ENCODE measurements around the gene POC1A. TPM values are rescaled to one million over a fixed set of nuclear protein-coding genes. Genes with fewer than 3 reads are reported as not detected.
A peak's percentile ranks its signal among the peaks of the same experiment; 100 is the strongest.

The POC1A gene
- polyA plus RNA-seq, 1 of the 3 experiments (the other 2 are of a cell fraction) = 11.7 TPM

DNA sequence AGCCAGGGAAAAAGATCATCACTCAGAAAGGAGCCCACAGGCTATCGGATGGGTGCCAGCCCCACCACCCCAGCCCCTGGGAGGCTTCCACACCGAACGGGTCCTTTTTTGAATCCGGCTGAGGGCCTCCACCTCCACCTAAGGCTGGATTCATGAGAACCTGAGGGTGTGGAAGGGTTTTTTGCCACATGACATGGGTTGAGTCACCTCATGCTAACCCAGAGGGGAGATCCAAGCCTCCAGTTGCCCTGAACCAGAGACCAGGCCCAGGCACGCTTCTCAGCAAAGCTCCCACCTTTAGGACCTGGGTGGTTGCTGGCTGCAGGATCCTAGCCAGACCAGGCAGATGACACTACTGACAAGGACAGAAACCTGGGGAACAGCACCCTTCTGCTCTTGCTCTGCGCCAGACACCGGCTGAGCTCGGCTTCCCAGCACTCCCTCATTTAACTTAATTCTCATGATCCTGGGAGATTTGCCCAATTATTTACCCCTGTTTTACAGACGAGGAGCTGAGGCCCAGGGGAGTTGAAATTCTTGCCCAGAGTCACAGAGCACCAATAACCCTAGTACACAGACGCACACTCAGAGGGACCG is 123.4 kb downstream of the POC1A start:
- no peaks in the 10 kb centered on the region for H3K36me3 ChIP-seq (replicated peaks in 1 of 2; ENCODE audit: control insufficient read depth in 1 of 2, insufficient read depth in 2 of 2, low read length in 1 of 2)
- POLR2A ChIA-PET = interaction anchor here (0.9 to 9.4 kb wide), 17 partner anchors 8 to 210 kb away, joined by 3 to 218 read pairs (median 4); partner anchors contain the start of genes DUSP7 and RPL29

More for the DNA sequence above, 123.4 kb downstream of the POC1A start:
- Histone ChIP-seq H3K9me2 (no peaks in the 10 kb centered on the region), H3K27me3 (ENCODE audit: insufficient read depth) (no peaks in the 10 kb centered on the region), H3K9ac (no peak overlapping the region), H3F3A (replicated peaks; ENCODE audit: insufficient read depth) (no peaks in the 10 kb centered on the region), H3K79me2 (ENCODE audit: insufficient read depth) (no peaks in the 10 kb centered on the region), H3K4me2 (no peak overlapping the region), H4K20me1 (ENCODE audit: insufficient read depth) (no peaks in the 10 kb centered on the region), H3K4me1 (ENCODE audit: control insufficient read depth in 1 of 2, insufficient read depth in 2 of 2, low read depth in 1 of 2, low read length in 1 of 2) (peaks cover 0 to 83% of the 10 kb centered on the region in 2 experiments; a peak in 2 of 4 replicates), H3K9me3 (no peaks in the 10 kb centered on the region), H2AFZ (ENCODE audit: low read depth) (no peak overlapping the region), H3K4me3 (ENCODE audit: low read depth in 2 of 2, low read length in 1 of 2) (no peak overlapping the region), H3K27ac (ENCODE audit: low read depth in 2 of 2, low read length in 1 of 2) (peak overlapping the region in 1 of 2 experiments; percentile 100; a peak in 2 of 4 replicates)
- TF ChIP-seq FOSL2 (IDR thresholded peaks at IDR 0.05; ENCODE audit: borderline replicate concordance, low read depth) (no peak), CHD2 (IDR thresholded peaks at IDR 0.05; ENCODE audit: low read length, partially characterized antibody) (peak; percentile 74), RFX5 (IDR thresholded peaks at IDR 0.05; ENCODE audit: low read length) (no peak), POLR2AphosphoS5 (IDR thresholded peaks at IDR 0.05; ENCODE audit: low read depth, low read length) (no peak), FOXJ3 (CRISPR knock-in tag; IDR thresholded peaks at IDR 0.05) (peak; percentile 71), SIN3A (IDR thresholded peaks at IDR 0.05; ENCODE audit: borderline replicate concordance, low read depth, low read length) (no peak), RCOR1 (IDR thresholded peaks at IDR 0.05; ENCODE audit: low read length) (peak; percentile 89), NFIC (IDR thresholded peaks at IDR 0.05; ENCODE audit: borderline replicate concordance) (no peak), USF2 (IDR thresholded peaks at IDR 0.05; ENCODE audit: borderline replicate concordance, low read depth, low read length) (no peak), EP300 (IDR thresholded peaks at IDR 0.05; ENCODE audit: borderline replicate concordance in 1 of 2, low read depth in 1 of 2, low read length in 1 of 2) (peak in 1 of 2 experiments; percentile 99; a peak in 2 of 4 replicates), RAD21 (IDR thresholded peaks at IDR 0.05; ENCODE audit: low read length) (peak; percentile 44), SMC3 (IDR thresholded peaks at IDR 0.05; ENCODE audit: low read depth, low read length) (peak; percentile 20; the same call in 1 of the 2 replicates), GATA2 (CRISPR knock-in tag; IDR thresholded peaks at IDR 0.05) (peak; percentile 90), TCF12 (IDR thresholded peaks at IDR 0.05) (peak; percentile 19; the same call in 1 of the 2 replicates)
- TF ChIP-seq, protein P1, sequence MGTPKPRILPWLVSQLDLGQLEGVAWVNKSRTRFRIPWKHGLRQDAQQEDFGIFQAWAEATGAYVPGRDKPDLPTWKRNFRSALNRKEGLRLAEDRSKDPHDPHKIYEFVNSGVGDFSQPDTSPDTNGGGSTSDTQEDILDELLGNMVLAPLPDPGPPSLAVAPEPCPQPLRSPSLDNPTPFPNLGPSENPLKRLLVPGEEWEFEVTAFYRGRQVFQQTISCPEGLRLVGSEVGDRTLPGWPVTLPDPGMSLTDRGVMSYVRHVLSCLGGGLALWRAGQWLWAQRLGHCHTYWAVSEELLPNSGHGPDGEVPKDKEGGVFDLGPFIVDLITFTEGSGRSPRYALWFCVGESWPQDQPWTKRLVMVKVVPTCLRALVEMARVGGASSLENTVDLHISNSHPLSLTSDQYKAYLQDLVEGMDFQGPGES (IDR thresholded peaks at IDR 0.05; ENCODE audit: low read depth, low read length) = no peak
- TF ChIP-seq, protein P2, sequence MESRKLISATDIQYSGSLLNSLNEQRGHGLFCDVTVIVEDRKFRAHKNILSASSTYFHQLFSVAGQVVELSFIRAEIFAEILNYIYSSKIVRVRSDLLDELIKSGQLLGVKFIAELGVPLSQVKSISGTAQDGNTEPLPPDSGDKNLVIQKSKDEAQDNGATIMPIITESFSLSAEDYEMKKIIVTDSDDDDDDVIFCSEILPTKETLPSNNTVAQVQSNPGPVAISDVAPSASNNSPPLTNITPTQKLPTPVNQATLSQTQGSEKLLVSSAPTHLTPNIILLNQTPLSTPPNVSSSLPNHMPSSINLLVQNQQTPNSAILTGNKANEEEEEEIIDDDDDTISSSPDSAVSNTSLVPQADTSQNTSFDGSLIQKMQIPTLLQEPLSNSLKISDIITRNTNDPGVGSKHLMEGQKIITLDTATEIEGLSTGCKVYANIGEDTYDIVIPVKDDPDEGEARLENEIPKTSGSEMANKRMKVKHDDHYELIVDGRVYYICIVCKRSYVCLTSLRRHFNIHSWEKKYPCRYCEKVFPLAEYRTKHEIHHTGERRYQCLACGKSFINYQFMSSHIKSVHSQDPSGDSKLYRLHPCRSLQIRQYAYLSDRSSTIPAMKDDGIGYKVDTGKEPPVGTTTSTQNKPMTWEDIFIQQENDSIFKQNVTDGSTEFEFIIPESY (IDR thresholded peaks at IDR 0.05; ENCODE audit: borderline replicate concordance, low read depth) = no peak
- WGBS (ENCODE audit: low lambda C conversion rate) = 83% methylated on average over 7 of the region's 11 CpGs
- DNase-seq = peak; percentile 81
- CTCF ChIA-PET = interaction anchor here (0.8 to 9.8 kb wide), 12 partner anchors 11 to 189 kb away, joined by 3 to 205 read pairs (median 6); partner anchors contain the start of gene DUSP7
